K562 (cell line): Measurements from ENCODE around the gene OSBPL7. TPM values are rescaled to one million over a fixed set of nuclear protein-coding genes. Genes with fewer than 3 reads are reported as not detected.

Source experiments
- BHLHE40 ChIP-seq: IDR thresholded peaks from 2 replicates; pipeline ENCODE4 v1.6.1; 2011; ENCODE audit warnings: low read length, improper control_type of control experiment
- CCNT2 ChIP-seq: IDR thresholded peaks from 2 replicates; pipeline ENCODE4 v1.6.1; 2011; ENCODE audit warnings: borderline replicate concordance, low read depth, mild to moderate bottlenecking, moderate library complexity, mixed read lengths, low read length; ENCODE audit not compliant: insufficient read length; ENCODE audit errors: extremely low read depth
- CEBPB ChIP-seq: fragments of 450-650 bp; IDR thresholded peaks from 2 replicates; pipeline ENCODE4 v1.6.1; 2016; ENCODE audit warnings: missing genetic modification characterization, missing compliant biosample characterization
- CHD1 ChIP-seq: fragments of 200-600 bp; sonication (generic); IDR thresholded peaks from one replicate; pipeline ENCODE4 v1.6.1; 2012; ENCODE audit warnings: mild to moderate bottlenecking, moderate library complexity, low read length, inconsistent platforms
- HLTF ChIP-seq: fragments of 450-650 bp; IDR thresholded peaks from 2 replicates; pipeline ENCODE4 v1.6.1; 2016
- HMGN3 ChIP-seq: IDR thresholded peaks from 2 replicates; pipeline ENCODE4 v1.6.1; 2011; ENCODE audit warnings: borderline replicate concordance, low read depth, mild to moderate bottlenecking, mixed read lengths, low read length; ENCODE audit not compliant: insufficient read length; ENCODE audit errors: extremely low read depth
- MYC ChIP-seq, 2 experiments: fragments of 250-450 bp in 1 of 2; sonication (Bioruptor Pico) in 1 of 2; IDR thresholded peaks; 2 replicates each; pipeline versions ENCODE4 v1.5.1 to v1.6.1; 2012 to 2021; ENCODE audit warnings: low read depth in 2 of 2, borderline replicate concordance in 1 of 2, improper control_type of control experiment in 1 of 2, low read length in 1 of 2, mild to moderate bottlenecking in 1 of 2, moderate library complexity in 1 of 2
- NCOA2 ChIP-seq, 2 experiments: fragments of 450-650 bp; IDR thresholded peaks; 2 replicates each; pipeline ENCODE4 v1.6.1; 2018; ENCODE audit warnings: mild to moderate bottlenecking in 2 of 2, moderate library complexity in 1 of 2; ENCODE audit not compliant: partially characterized antibody in 2 of 2
- NR0B1 ChIP-seq: fragments of 450-650 bp; IDR thresholded peaks from one replicate; pipeline ENCODE4 v1.6.1; 2018; ENCODE audit warnings: mild to moderate bottlenecking, moderate library complexity; ENCODE audit not compliant: partially characterized antibody
- PML ChIP-seq: IDR thresholded peaks from 2 replicates; pipeline ENCODE4 v1.6.1; 2012; ENCODE audit warnings: low read length, inconsistent platforms
- SMAD3 ChIP-seq: fragments of 450-650 bp; formaldehyde crosslinking; conservative IDR thresholded peaks from 2 replicates; pipeline ENCODE4 v1.4.0; 2020; ENCODE audit warnings: mild to moderate bottlenecking
- SMARCE1 ChIP-seq: fragments of 450-650 bp; IDR thresholded peaks from 2 replicates; pipeline ENCODE4 v1.7.1; 2016; ENCODE audit warnings: mild to moderate bottlenecking
- ZKSCAN1 ChIP-seq: fragments of 150-350 bp; IDR thresholded peaks from 2 replicates; pipeline ENCODE4 v1.6.1; 2016; ENCODE audit warnings: low read depth, low read length
- ZNF431 ChIP-seq: sonication (generic); formaldehyde crosslinking; IDR thresholded peaks from 2 replicates; pipeline ENCODE4 v1.8.0; 2022; ENCODE audit warnings: mild to moderate bottlenecking, missing genetic modification reagents
- ZNF609 ChIP-seq: sonication (generic); formaldehyde crosslinking; IDR thresholded peaks from 2 replicates; pipeline ENCODE4 v1.8.1; 2023; ENCODE audit warnings: missing genetic modification reagents, mild to moderate bottlenecking, borderline replicate concordance
- polyA plus RNA-seq, 8 experiments: library from polyadenylated mRNA; depleted of rRNA in 4 of 8; stranded (reverse) in 5 of 8; unstranded in 3 of 8; fragments of >200 nt; fragmentation: Nextera tagmentation in 2 of 8; fragmentation: Illumina TruSeq in 1 of 8; extraction: Ambion mirVana in 2 of 8; extraction: Trizol in 1 of 8; gene quantifications; 2 replicates each; pipeline versions ENCODE4 v1.2.1 to v1.2.3, GENCODE V29; 2011 to 2014; ENCODE audit warnings: inconsistent platforms in 1 of 8, missing spikeins in 1 of 8
- total RNA-seq, 7 experiments: library from RNA; depleted of rRNA in 6 of 7; stranded (reverse); fragments of >200 nt in 6 of 7; fragmentation: Illumina TruSeq in 2 of 7; extraction: Trizol in 2 of 7; gene quantifications; 2 replicates each; pipeline versions ENCODE4 v1.2.1 to v1.2.3, GENCODE V29; 2011 to 2021; ENCODE audit warnings: low replicate concordance in 1 of 7
- TF ChIP-seq, protein P1 (sequence below): sonication (generic); formaldehyde crosslinking; IDR thresholded peaks from 2 replicates; pipeline ENCODE4 v1.8.0; 2022; ENCODE audit warnings: mild to moderate bottlenecking, low read depth, missing genetic modification reagents
- TF ChIP-seq, protein P2 (sequence below): sonication (generic); formaldehyde crosslinking; IDR thresholded peaks from 2 replicates; pipeline ENCODE4 v1.8.1; 2023; ENCODE audit warnings: mild to moderate bottlenecking, missing genetic modification reagents

The OSBPL7 gene
- total and polyA plus RNA-seq, 9 of the 15 experiments (the other 6 are each of a cell fraction or from before 2014, with no cell fraction given) = 0.32 to 11.9 (median 5.8) TPM

GRCh38 chr17:47850692-47851573 is 29.3 kb upstream of the OSBPL7 start, which contains the start of gene SP6 (continued):
- no peak for TF ChIP-seq ZNF609 (CRISPR knock-in tag)
- no peak for TF ChIP-seq ZNF431 (CRISPR knock-in tag)
- peak; percentile 81 for TF ChIP-seq BHLHE40
- TF ChIP-seq CHD1 = no peak
- TF ChIP-seq CCNT2 = peak; percentile 77
- TF ChIP-seq PML = no peak
- TF ChIP-seq SMAD3 (CRISPR knock-in tag) = no peak
- TF ChIP-seq, protein P1, sequence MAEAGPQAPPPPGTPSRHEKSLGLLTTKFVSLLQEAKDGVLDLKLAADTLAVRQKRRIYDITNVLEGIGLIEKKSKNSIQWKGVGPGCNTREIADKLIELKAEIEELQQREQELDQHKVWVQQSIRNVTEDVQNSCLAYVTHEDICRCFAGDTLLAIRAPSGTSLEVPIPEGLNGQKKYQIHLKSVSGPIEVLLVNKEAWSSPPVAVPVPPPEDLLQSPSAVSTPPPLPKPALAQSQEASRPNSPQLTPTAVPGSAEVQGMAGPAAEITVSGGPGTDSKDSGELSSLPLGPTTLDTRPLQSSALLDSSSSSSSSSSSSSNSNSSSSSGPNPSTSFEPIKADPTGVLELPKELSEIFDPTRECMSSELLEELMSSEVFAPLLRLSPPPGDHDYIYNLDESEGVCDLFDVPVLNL (CRISPR knock-in tag) = no peak
- TF ChIP-seq NR0B1 = no peak
- TF ChIP-seq HMGN3 = peak; percentile 32
- TF ChIP-seq, protein P2, sequence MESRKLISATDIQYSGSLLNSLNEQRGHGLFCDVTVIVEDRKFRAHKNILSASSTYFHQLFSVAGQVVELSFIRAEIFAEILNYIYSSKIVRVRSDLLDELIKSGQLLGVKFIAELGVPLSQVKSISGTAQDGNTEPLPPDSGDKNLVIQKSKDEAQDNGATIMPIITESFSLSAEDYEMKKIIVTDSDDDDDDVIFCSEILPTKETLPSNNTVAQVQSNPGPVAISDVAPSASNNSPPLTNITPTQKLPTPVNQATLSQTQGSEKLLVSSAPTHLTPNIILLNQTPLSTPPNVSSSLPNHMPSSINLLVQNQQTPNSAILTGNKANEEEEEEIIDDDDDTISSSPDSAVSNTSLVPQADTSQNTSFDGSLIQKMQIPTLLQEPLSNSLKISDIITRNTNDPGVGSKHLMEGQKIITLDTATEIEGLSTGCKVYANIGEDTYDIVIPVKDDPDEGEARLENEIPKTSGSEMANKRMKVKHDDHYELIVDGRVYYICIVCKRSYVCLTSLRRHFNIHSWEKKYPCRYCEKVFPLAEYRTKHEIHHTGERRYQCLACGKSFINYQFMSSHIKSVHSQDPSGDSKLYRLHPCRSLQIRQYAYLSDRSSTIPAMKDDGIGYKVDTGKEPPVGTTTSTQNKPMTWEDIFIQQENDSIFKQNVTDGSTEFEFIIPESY (CRISPR knock-in tag) = peak; percentile 20; the same call in 1 of the 2 replicates
- TF ChIP-seq HLTF = no peak
- no peak for TF ChIP-seq ZKSCAN1
- TF ChIP-seq MYC (IDR thresholded peaks at IDR 0.05; ENCODE audit: low read depth, low read length) = no peak; the same call in 1 of the 2 replicates
- no peak for TF ChIP-seq MYC (CRISPR knock-in tag; IDR thresholded peaks at IDR 0.05; ENCODE audit: borderline replicate concordance, low read depth)
- no peak for TF ChIP-seq CEBPB
- TF ChIP-seq NCOA2 (IDR thresholded peaks at IDR 0.05; ENCODE audit: partially characterized antibody in 2 of 2) = no peak
- no peak for TF ChIP-seq SMARCE1
